HepG2 (cell line): Measurements from ENCODE around the gene MTUS2. TPM values are rescaled to one million over a fixed set of nuclear protein-coding genes. Genes with fewer than 3 reads are reported as not detected.

Source experiments
- ARID2 ChIP-seq: sonication (generic); formaldehyde crosslinking; IDR thresholded peaks from 2 replicates; pipeline ENCODE4 v1.8.1; 2022; ENCODE audit warnings: mild to moderate bottlenecking, missing genetic modification reagents, borderline replicate concordance
- BRCA1 ChIP-seq: sonication (generic); formaldehyde crosslinking; IDR thresholded peaks from 2 replicates; pipeline ENCODE4 v1.4.0; 2020; ENCODE audit warnings: missing genetic modification reagents
- CEBPG ChIP-seq: IDR thresholded peaks from 2 replicates; pipeline ENCODE4 v1.6.1; 2016
- CHCHD3 ChIP-seq: sonication (generic); formaldehyde crosslinking; IDR thresholded peaks from 2 replicates; pipeline ENCODE4 v1.8.0; 2022; ENCODE audit warnings: mild to moderate bottlenecking, missing genetic modification reagents, moderate library complexity
- CHD2 ChIP-seq: IDR thresholded peaks from 2 replicates; pipeline ENCODE4 v1.6.1; 2011; ENCODE audit warnings: low read depth, low read length, improper control_type of control experiment
- CREBL2 ChIP-seq: sonication (generic); formaldehyde crosslinking; IDR thresholded peaks from 2 replicates; pipeline ENCODE4 v1.8.1; 2023; ENCODE audit warnings: missing genetic modification reagents, mild to moderate bottlenecking, borderline replicate concordance
- DRAP1 ChIP-seq: IDR thresholded peaks from 2 replicates; pipeline ENCODE4 v1.6.1; 2016; ENCODE audit warnings: missing genetic modification reagents, missing compliant biosample characterization
- MIER2 ChIP-seq: IDR thresholded peaks from 2 replicates; pipeline ENCODE4 v1.6.1; 2016; ENCODE audit warnings: missing biosample characterization, missing genetic modification reagents
- NFE2L2 ChIP-seq: fragments of 150-350 bp; IDR thresholded peaks from 2 replicates; pipeline ENCODE4 v1.6.1; 2014; ENCODE audit warnings: low read length
- PPARG ChIP-seq: conservative IDR thresholded peaks from 2 replicates; pipeline ENCODE4 v1.6.1; 2016; ENCODE audit warnings: missing biosample characterization, missing genetic modification reagents
- RBM22 ChIP-seq: fragments of 200-400 bp; formaldehyde crosslinking; optimal IDR thresholded peaks from 2 replicates; pipeline ENCODE3; 2017; ENCODE audit warnings: mild to moderate bottlenecking, low read length, moderate library complexity
- RBM39 ChIP-seq: fragments of 200-400 bp; formaldehyde crosslinking; IDR thresholded peaks from one replicate; pipeline ENCODE4 v1.6.1; 2018; ENCODE audit warnings: antibody characterized with exemption, mild to moderate bottlenecking, low read depth, low read length; ENCODE audit not compliant: poor library complexity, severe bottlenecking
- SAP130 ChIP-seq: IDR thresholded peaks from 2 replicates; pipeline ENCODE4 v1.6.1; 2016; ENCODE audit warnings: low read depth
- SRSF1 ChIP-seq: fragments of 200-400 bp; formaldehyde crosslinking; optimal IDR thresholded peaks from 2 replicates; pipeline ENCODE3; 2017; ENCODE audit warnings: mild to moderate bottlenecking, low read depth, low read length, moderate library complexity
- TGIF2 ChIP-seq: IDR thresholded peaks from 2 replicates; pipeline ENCODE4 v1.6.1; 2016; ENCODE audit warnings: control low read depth, missing compliant biosample characterization
- UBTF ChIP-seq: sonication (generic); formaldehyde crosslinking; IDR thresholded peaks from 2 replicates; pipeline ENCODE4 v1.4.0; 2020; ENCODE audit warnings: mild to moderate bottlenecking, missing genetic modification reagents
- ZBTB44 ChIP-seq: sonication (generic); formaldehyde crosslinking; IDR thresholded peaks from 2 replicates; pipeline ENCODE4 v1.4.0; 2020; ENCODE audit warnings: missing genetic modification reagents
- ZEB1 ChIP-seq: IDR thresholded peaks from 2 replicates; pipeline ENCODE4 v1.6.1; 2012; ENCODE audit warnings: mild to moderate bottlenecking, low read depth, inconsistent platforms; ENCODE audit not compliant: insufficient replicate concordance
- ZMYM3 ChIP-seq: sonication (generic); formaldehyde crosslinking; IDR thresholded peaks from 2 replicates; pipeline ENCODE4 v1.5.1; 2020; ENCODE audit warnings: mild to moderate bottlenecking, missing genetic modification reagents
- ZNF138 ChIP-seq: sonication (generic); formaldehyde crosslinking; IDR thresholded peaks from 2 replicates; pipeline ENCODE4 v1.5.0; 2020; ENCODE audit warnings: mild to moderate bottlenecking, low read depth, missing genetic modification reagents
- ZNF17 ChIP-seq: sonication (generic); formaldehyde crosslinking; IDR thresholded peaks from 2 replicates; pipeline ENCODE4 v1.5.0; 2020; ENCODE audit warnings: mild to moderate bottlenecking, missing genetic modification reagents
- ZNF207 ChIP-seq: fragments of 450-650 bp; IDR thresholded peaks from 2 replicates; pipeline ENCODE4 v1.6.1; 2016; ENCODE audit warnings: antibody characterized with exemption, borderline replicate concordance
- ZNF224 ChIP-seq: sonication (generic); formaldehyde crosslinking; IDR thresholded peaks from 2 replicates; pipeline ENCODE4 v1.5.0; 2020; ENCODE audit warnings: mild to moderate bottlenecking, missing genetic modification reagents
- ZNF232 ChIP-seq: sonication (generic); formaldehyde crosslinking; IDR thresholded peaks from 2 replicates; pipeline ENCODE4 v1.4.0; 2020; ENCODE audit warnings: missing genetic modification reagents, borderline replicate concordance
- ZNF432 ChIP-seq: sonication (generic); formaldehyde crosslinking; IDR thresholded peaks from 2 replicates; pipeline ENCODE4 v1.5.0; 2020; ENCODE audit warnings: missing genetic modification reagents, mild to moderate bottlenecking, borderline replicate concordance
- ZNF441 ChIP-seq: sonication (generic); formaldehyde crosslinking; IDR thresholded peaks from 2 replicates; pipeline ENCODE4 v1.7.0; 2021; ENCODE audit warnings: missing genetic modification reagents, borderline replicate concordance
- ZNF737 ChIP-seq: sonication (generic); formaldehyde crosslinking; IDR thresholded peaks from 2 replicates; pipeline ENCODE4 v1.5.0; 2020; ENCODE audit warnings: missing genetic modification reagents, mild to moderate bottlenecking, borderline replicate concordance
- ZNF816 ChIP-seq: sonication (generic); formaldehyde crosslinking; IDR thresholded peaks from 2 replicates; pipeline ENCODE4 v1.8.0; 2022; ENCODE audit warnings: missing genetic modification reagents, mild to moderate bottlenecking, borderline replicate concordance
- ZSCAN12 ChIP-seq: sonication (generic); formaldehyde crosslinking; IDR thresholded peaks from 2 replicates; pipeline ENCODE4 v1.9.0; 2021; ENCODE audit warnings: mild to moderate bottlenecking, missing genetic modification reagents
- polyA plus RNA-seq, 8 experiments: library from polyadenylated mRNA; depleted of rRNA in 3 of 8; stranded (reverse) in 7 of 8; unstranded in 1 of 8; fragments of >200 nt; fragmentation: Illumina TruSeq in 4 of 8; extraction: Trizol in 4 of 8; gene quantifications; 2 replicates each; pipeline versions ENCODE4 v1.2.1 to v1.2.3, GENCODE V29; 2011 to 2016; ENCODE audit warnings: low read depth in 4 of 8, missing spikeins in 1 of 8, mixed read lengths in 1 of 8; ENCODE audit not compliant: insufficient read depth in 1 of 8
- total RNA-seq, 5 experiments: library from RNA; depleted of rRNA; stranded (reverse); fragments of >200 nt; fragmentation: Illumina TruSeq; extraction: Trizol; gene quantifications; 2 replicates each; pipeline ENCODE4 v1.2.3, GENCODE V29; 2016; ENCODE audit warnings: low read depth in 1 of 5

The MTUS2 gene
- total and polyA plus RNA-seq, 2 of the 13 experiments (the other 11 are each of a cell fraction or from before 2014, with no cell fraction given) = not detected

GRCh38 chr13:29508130-29508875 lies 688.2 kb downstream of the MTUS2 start (continued):
- TF ChIP-seq MIER2 (CRISPR knock-in tag) (no peak), UBTF (CRISPR knock-in tag) (no peak), ZBTB44 (no peak), ZEB1 (no peak), CREBL2 (CRISPR knock-in tag) (no peak), ZNF737 (CRISPR knock-in tag) (no peak), ZSCAN12 (no peak), ZNF816 (no peak), SAP130 (no peak), ZNF17 (CRISPR knock-in tag) (no peak), NFE2L2 (no peak), PPARG (CRISPR knock-in tag) (no peak), CHCHD3 (CRISPR knock-in tag) (no peak), SRSF1 (no peak), ZMYM3 (no peak), ZNF224 (peak; percentile 74; the same call in 1 of the 2 replicates), ZNF138 (no peak), ARID2 (no peak), BRCA1 (CRISPR knock-in tag) (no peak), ZNF232 (no peak), DRAP1 (CRISPR knock-in tag) (0 out of 2 replicates have a peak, but pooled peaks have one; percentile 21), RBM39 (no peak), RBM22 (peak; percentile 82), ZNF207 (no peak), CHD2 (no peak), ZNF432 (CRISPR knock-in tag) (no peak), CEBPG (CRISPR knock-in tag) (no peak), TGIF2 (no peak), ZNF441 (peak; percentile 44; the same call in 1 of the 2 replicates)
